ENCODE results near the gene CARS2. TPM values are rescaled to one million over a fixed set of nuclear protein-coding genes. Genes with fewer than 3 reads are reported as not detected.
A peak's percentile ranks its signal among the peaks of the same experiment; 100 is the strongest.
"Not testable (repeated sequence)": the region's sequence is repeated elsewhere in the genome, so short reads cannot be mapped to it uniquely, and the experiment has no call there.

The CARS2 gene
- total RNA-seq, 1 donor from 2014 or later, result 41.0 TPM

- no peak overlapping the region for H3K27ac ChIP-seq
- peak in 1 of 2 donors; percentile 37 for DNase-seq (ENCODE audit: low spot score in 2 of 2)
- H3K36me3 ChIP-seq, result peaks cover 46 to 61% of the 10 kb centered on the region in 2 donors
- TF ChIP-seq, protein P1, sequence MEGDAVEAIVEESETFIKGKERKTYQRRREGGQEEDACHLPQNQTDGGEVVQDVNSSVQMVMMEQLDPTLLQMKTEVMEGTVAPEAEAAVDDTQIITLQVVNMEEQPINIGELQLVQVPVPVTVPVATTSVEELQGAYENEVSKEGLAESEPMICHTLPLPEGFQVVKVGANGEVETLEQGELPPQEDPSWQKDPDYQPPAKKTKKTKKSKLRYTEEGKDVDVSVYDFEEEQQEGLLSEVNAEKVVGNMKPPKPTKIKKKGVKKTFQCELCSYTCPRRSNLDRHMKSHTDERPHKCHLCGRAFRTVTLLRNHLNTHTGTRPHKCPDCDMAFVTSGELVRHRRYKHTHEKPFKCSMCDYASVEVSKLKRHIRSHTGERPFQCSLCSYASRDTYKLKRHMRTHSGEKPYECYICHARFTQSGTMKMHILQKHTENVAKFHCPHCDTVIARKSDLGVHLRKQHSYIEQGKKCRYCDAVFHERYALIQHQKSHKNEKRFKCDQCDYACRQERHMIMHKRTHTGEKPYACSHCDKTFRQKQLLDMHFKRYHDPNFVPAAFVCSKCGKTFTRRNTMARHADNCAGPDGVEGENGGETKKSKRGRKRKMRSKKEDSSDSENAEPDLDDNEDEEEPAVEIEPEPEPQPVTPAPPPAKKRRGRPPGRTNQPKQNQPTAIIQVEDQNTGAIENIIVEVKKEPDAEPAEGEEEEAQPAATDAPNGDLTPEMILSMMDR (IDR thresholded peaks at IDR 0.05), result no peak
- no peaks in the 10 kb centered on the region for H3K9me3 ChIP-seq
- H3K4me1 ChIP-seq, result no peaks in the 10 kb centered on the region
- intact Hi-C loops (cut with DNase I), result no loop called here
- H3K4me3 ChIP-seq, result no peak overlapping the region
- H3K27me3 ChIP-seq, result no peaks in the 10 kb centered on the region
These were observed 28.0 kb downstream of the CARS2 start for GRCh38 chr13:110677731-110678545.

DNA sequence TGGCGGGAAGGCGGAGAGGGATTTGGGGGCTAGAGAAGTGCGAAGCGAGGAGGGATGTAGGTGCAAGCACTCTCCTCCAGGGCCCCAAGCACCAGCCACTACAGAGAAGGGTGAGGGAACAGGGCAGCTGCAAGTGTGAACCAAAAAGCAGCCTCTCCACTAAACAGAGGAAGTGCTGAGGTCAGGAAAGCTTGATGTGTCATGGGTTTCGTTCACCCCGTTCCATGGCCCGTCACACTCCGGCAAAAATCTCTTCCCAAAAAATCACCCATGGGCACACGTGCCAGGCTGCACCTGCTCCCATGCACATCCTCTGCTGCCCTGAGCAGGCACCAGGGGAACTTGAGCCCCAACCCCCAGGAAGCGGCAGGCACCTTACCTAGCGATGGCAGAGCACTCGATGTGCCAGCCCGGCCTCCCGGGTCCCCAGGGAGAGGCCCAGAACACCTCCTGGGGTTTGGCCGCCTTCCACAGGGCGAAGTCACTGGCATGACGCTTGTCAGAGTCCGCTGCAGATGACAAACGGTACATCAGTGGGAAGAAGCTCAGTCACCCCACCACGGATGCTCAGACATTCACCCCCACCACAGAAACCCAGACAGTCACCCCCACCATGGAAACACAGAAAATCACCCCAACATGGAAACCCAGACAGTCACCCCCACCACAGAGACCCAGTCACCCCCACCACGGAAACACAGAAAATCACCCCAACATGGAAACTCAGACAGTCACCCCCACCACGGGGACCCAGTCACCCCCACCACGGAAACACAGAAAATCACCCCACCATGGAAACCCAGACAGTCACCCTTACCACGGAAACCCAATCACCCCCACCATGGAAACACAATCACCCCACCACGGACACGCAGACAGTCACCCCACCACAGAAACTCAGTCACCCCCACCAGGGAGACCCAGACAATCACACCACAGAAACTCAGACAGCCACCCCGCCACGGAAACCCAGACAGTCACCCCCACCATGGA lies 29.0 kb downstream of the CARS2 start:
- intact Hi-C loops (cut with DNase I), result no loop called here

DNA sequence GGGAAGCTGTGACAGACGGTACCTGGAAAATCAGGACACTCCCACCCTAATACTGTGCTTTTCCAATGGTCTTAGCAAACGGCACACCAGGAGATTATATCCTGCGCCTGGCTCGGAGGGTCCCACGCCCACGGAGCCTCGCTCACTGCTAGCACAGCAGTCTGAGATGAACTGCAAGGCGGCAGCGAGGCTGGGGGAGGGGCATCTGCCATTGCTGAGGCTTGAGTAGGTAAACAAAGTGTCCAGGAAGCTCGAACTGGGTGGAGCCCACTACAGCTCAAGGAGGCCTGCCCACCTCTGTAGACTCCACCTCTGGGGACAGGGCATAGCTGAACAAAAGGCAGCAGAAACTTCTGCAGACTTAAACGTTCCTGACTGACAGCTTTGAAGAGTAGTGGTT lies 36.1 kb downstream of the CARS2 start:
- DNase-seq (ENCODE audit: low spot score in 2 of 2); H3K4me3 ChIP-seq; H3K27ac ChIP-seq; H3K27me3 ChIP-seq; intact Hi-C loops (cut with DNase I); H3K9me3 ChIP-seq; H3K4me1 ChIP-seq: not testable (repeated sequence)
- peaks cover 22 to 52% of the 10 kb centered on the region in 2 donors for H3K36me3 ChIP-seq

More for the DNA sequence above, 29.0 kb downstream of the CARS2 start:
- Histone ChIP-seq H3K4me3 (no peak overlapping the region), H3K27me3 (no peaks in the 10 kb centered on the region), H3K4me1 (no peaks in the 10 kb centered on the region), H3K36me3 (peaks cover 36 to 50% of the 10 kb centered on the region in 2 donors), H3K27ac (no peak overlapping the region), H3K9me3 (no peaks in the 10 kb centered on the region)
- DNase-seq (ENCODE audit: low spot score in 2 of 2), result peak; percentile 14 to 56
- TF ChIP-seq, protein P1 (IDR thresholded peaks at IDR 0.05), result no peak

GRCh38 chr13:110669036-110669435 lies 36.9 kb downstream of the CARS2 start:
- peak in 1 of 2 donors; percentile 22 for DNase-seq (ENCODE audit: low spot score in 2 of 2)
- no peak overlapping the region for H3K4me3 ChIP-seq
- no peak overlapping the region for H3K27ac ChIP-seq
- H3K27me3 ChIP-seq, result no peaks in the 10 kb centered on the region
- TF ChIP-seq, protein P1 (IDR thresholded peaks at IDR 0.05), result no peak
- H3K4me1 ChIP-seq, result no peaks in the 10 kb centered on the region
- intact Hi-C loops (cut with DNase I), result no loop called here
- H3K9me3 ChIP-seq, result no peaks in the 10 kb centered on the region
- peaks cover 22 to 55% of the 10 kb centered on the region in 2 donors for H3K36me3 ChIP-seq

DNA sequence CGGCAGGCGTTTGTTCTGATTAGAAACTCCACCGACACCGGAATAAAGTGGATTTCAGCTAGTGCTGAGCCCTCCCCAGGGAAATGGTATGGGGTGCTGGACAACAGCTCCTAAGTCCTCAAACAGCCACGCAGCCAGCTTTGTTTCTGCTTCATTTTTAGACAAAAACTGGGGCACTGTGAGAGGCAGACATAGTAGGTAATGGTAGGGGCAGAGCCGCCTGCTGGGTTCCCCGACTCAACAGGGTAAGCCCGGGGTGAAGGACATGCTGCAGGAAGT lies 39.7 kb downstream of the CARS2 start:
- peaks cover 45 to 84% of the 10 kb centered on the region in 2 donors for H3K36me3 ChIP-seq

More for the DNA sequence above, 39.7 kb downstream of the CARS2 start:
- Histone ChIP-seq H3K4me1 (no peaks in the 10 kb centered on the region), H3K27ac (no peak overlapping the region), H3K27me3 (no peaks in the 10 kb centered on the region), H3K4me3 (no peak overlapping the region), H3K9me3 (no peaks in the 10 kb centered on the region)
- DNase-seq (ENCODE audit: low spot score in 2 of 2), result no peak
- TF ChIP-seq, protein P1 (IDR thresholded peaks at IDR 0.05), result no peak
- intact Hi-C loops (cut with DNase I), result no loop called here
